ENCODE results near the gene NME4. TPM values are rescaled to one million over a fixed set of nuclear protein-coding genes. Genes with fewer than 3 reads are reported as not detected.
"Not testable (repeated sequence)": the region's sequence is repeated elsewhere in the genome, so short reads cannot be mapped to it uniquely, and the experiment has no call there.

Gene NME4
- total RNA-seq, 1 experiment from 2014 or later = 140 TPM

- DNase-seq = peak in 1 of 2 experiments; percentile 39
- no peak overlapping the region for H3K4me3 ChIP-seq (ENCODE audit: low read depth, low read length)
- H3K4me3 Mint-ChIP-seq (ENCODE audit: unreplicated experiment) = peak overlapping the region; percentile 40
- CTCF ChIA-PET = interaction anchor here (0.6 kb wide), 1 partner anchor 31 kb away, joined by 3 read pairs; no protein-coding TSS in a partner anchor
- intact Hi-C loops (cut with micrococcal nuclease; ENCODE audit: unreplicated experiment) = no loop called here
- TF ChIP-seq CTCF (IDR thresholded peaks at IDR 0.05; ENCODE audit: insufficient read depth in 1 of 2, low read depth in 1 of 2, low read length in 1 of 2, severe bottlenecking in 1 of 2, unreplicated experiment in 1 of 2) = no peak
- no peaks in the 10 kb centered on the region for H3K36me3 Mint-ChIP-seq (ENCODE audit: insufficient read depth, unreplicated experiment)
- POLR2A ChIA-PET = no interaction called here
- no peaks in the 10 kb centered on the region for H3K9me3 Mint-ChIP-seq (ENCODE audit: unreplicated experiment)
- H3K36me3 ChIP-seq (ENCODE audit: control insufficient read depth, insufficient read depth, low read length) = no peaks in the 10 kb centered on the region; the same call in 1 of the 2 replicates
- H3K4me1 ChIP-seq = peaks cover 9% of the 10 kb centered on the region
- H3K27ac Mint-ChIP-seq (ENCODE audit: unreplicated experiment) = no peak overlapping the region
- BruUV-seq (replicated peaks) = no TSS peak
- no peaks in the 10 kb centered on the region for H3K27me3 Mint-ChIP-seq (ENCODE audit: insufficient read depth, unreplicated experiment)
- peaks cover 10% of the 10 kb centered on the region for H3K4me1 Mint-ChIP-seq (ENCODE audit: low read depth, unreplicated experiment)
- H3K9me3 ChIP-seq = no peaks in the 10 kb centered on the region
- no peaks in the 10 kb centered on the region for H3K27me3 ChIP-seq (replicated peaks; ENCODE audit: control insufficient read depth, insufficient read depth, low read length)
These were observed 13.5 kb upstream of the NME4 start for GRCh38 chr16:383326-384051.

GRCh38 chr16:386641-387156, 10.3 kb upstream of the NME4 start:
- BruUV-seq (replicated peaks) = no TSS peak
- H3K27me3 Mint-ChIP-seq (ENCODE audit: insufficient read depth, unreplicated experiment) = no peaks in the 10 kb centered on the region
- intact Hi-C loops (cut with micrococcal nuclease; ENCODE audit: unreplicated experiment) = loop anchor here (5.0 kb wide), 1 partner anchor 111 kb away; no protein-coding TSS in a partner anchor
- H3K4me3 Mint-ChIP-seq (ENCODE audit: unreplicated experiment) = no peak overlapping the region
- H3K27ac Mint-ChIP-seq (ENCODE audit: unreplicated experiment) = no peak overlapping the region
- H3K4me1 ChIP-seq = peaks cover 18% of the 10 kb centered on the region
- POLR2A ChIA-PET = no interaction called here
- no peaks in the 10 kb centered on the region; the same call in 1 of the 2 replicates for H3K36me3 ChIP-seq (ENCODE audit: control insufficient read depth, insufficient read depth, low read length)
- no peak for TF ChIP-seq CTCF (IDR thresholded peaks at IDR 0.05; ENCODE audit: insufficient read depth in 1 of 2, low read depth in 1 of 2, low read length in 1 of 2, severe bottlenecking in 1 of 2, unreplicated experiment in 1 of 2)
- DNase-seq = peak in 1 of 2 experiments; percentile 34
- H3K27me3 ChIP-seq (replicated peaks; ENCODE audit: control insufficient read depth, insufficient read depth, low read length) = no peaks in the 10 kb centered on the region
- no peaks in the 10 kb centered on the region for H3K9me3 ChIP-seq
- peaks cover 4% of the 10 kb centered on the region for H3K36me3 Mint-ChIP-seq (ENCODE audit: insufficient read depth, unreplicated experiment)
- H3K4me1 Mint-ChIP-seq (ENCODE audit: low read depth, unreplicated experiment) = peaks cover 20% of the 10 kb centered on the region
- H3K4me3 ChIP-seq (ENCODE audit: low read depth, low read length) = no peak overlapping the region
- CTCF ChIA-PET = interaction anchor here (0.6 to 1.0 kb wide), 6 partner anchors 15 to 184 kb away, joined by 3 to 9 read pairs (median 5); no protein-coding TSS in a partner anchor
- H3K9me3 Mint-ChIP-seq (ENCODE audit: unreplicated experiment) = no peaks in the 10 kb centered on the region

DNA sequence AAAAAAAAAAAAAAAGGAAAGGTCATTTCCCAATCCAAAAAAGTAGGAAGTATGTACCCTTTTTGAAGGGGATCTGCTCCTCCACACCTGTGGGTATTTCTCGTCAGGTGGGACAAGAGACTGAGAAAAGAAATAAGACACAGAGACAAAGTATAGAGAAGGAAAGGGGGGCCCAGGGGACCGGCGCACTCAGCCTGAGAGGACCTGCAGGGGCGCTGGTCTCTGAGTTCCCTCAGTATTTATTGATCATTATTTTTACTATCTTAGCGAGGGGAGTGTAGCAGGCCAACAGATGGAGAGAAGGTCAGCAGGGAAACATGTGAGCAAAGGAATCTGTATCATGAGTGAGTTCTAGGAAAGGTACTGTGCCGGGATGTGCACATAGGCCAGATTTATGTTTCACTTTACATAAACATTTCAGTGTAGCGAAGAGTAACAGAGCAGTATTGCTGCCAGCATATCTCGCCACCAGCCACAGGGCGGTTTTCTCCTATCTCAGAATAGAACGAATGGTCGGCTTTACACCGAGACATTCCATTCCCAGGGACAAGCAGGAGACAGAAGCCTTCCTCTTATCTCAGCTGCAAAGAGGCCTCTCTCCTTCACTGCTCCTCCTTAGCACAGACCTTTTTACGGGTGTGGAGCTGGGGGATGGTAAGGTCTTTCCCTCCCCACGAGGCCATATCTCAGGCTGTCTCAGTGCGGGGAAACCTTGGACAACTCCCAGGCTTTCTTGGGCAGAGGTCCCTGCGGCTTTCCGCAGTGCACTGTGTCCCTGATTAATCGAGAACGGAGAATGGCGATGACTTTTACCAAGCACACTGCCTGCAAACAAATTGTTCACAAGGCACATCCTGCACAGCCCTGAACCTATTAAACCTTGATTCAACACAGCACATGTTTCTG, 9.0 kb upstream of the NME4 start:
- BruUV-seq (replicated peaks); POLR2A ChIA-PET; H3K36me3 Mint-ChIP-seq (ENCODE audit: insufficient read depth, unreplicated experiment); H3K36me3 ChIP-seq (ENCODE audit: control insufficient read depth, insufficient read depth, low read length); H3K27me3 ChIP-seq (replicated peaks; ENCODE audit: control insufficient read depth, insufficient read depth, low read length); H3K9me3 Mint-ChIP-seq (ENCODE audit: unreplicated experiment); H3K9me3 ChIP-seq; H3K27me3 Mint-ChIP-seq (ENCODE audit: insufficient read depth, unreplicated experiment): not testable (repeated sequence)
- intact Hi-C loops (cut with micrococcal nuclease; ENCODE audit: unreplicated experiment) = loop anchor here (5.0 kb wide), 1 partner anchor 109 kb away; no protein-coding TSS in a partner anchor
- peak in 1 of 2 experiments; percentile 27 for TF ChIP-seq CTCF (IDR thresholded peaks at IDR 0.05; ENCODE audit: insufficient read depth in 1 of 2, low read depth in 1 of 2, low read length in 1 of 2, severe bottlenecking in 1 of 2, unreplicated experiment in 1 of 2)
- Mint-ChIP-seq H3K4me1 (ENCODE audit: low read depth, unreplicated experiment) (peaks cover 20% of the 10 kb centered on the region), H3K27ac (ENCODE audit: unreplicated experiment) (peak overlapping the region; percentile 79), H3K4me3 (ENCODE audit: unreplicated experiment) (peak overlapping the region; percentile 56)
- H3K4me1 ChIP-seq = peaks cover 18% of the 10 kb centered on the region
- H3K4me3 ChIP-seq (ENCODE audit: low read depth, low read length) = 0 out of 2 replicates have a peak overlapping the region, but pooled peaks have one; percentile 15
- DNase-seq = peak; percentile 46 to 75
- CTCF ChIA-PET = interaction anchor here (0.7 kb wide), 1 partner anchor 8 kb away, joined by 3 read pairs; no protein-coding TSS in a partner anchor

Data from Caco-2 (cell line).